HuH-7.5 (cell line): Measurements from ENCODE around the gene ST6GALNAC1.
"Not testable (repeated sequence)": the region's sequence is repeated elsewhere in the genome, so short reads cannot be mapped to it uniquely, and the experiment has no call there.

ENCODE experiments used
- DNase-seq: peaks from one replicate; pipeline ENCODE4 v3.0.0; 2011; ENCODE audit warnings: low spot score

ST6GALNAC1 gene

DNA sequence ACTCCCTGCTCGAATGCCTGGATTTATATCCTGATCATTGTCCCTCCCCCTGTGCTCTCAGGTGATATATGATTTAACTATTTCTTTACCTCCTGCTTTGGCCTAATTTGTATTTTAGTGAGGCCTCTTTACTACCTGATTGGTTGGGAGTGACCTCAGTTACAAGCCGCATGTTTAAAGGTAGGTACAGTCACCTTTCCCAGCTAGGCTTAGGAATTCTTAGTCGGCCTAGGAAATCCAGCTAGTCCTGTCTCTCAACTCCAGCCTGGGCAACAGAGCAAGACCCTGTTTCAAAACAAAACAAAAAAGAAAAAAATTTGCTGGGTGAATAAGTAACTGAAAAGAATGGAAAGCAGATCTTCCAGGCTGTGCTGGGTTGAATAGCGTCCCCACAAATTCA is 31.1 kb downstream of the ST6GALNAC1 start:
- no peak for DNase-seq

- no peak for DNase-seq
These were observed 31.8 kb downstream of the ST6GALNAC1 start for GRCh38 chr17:76611758-76612157.

DNA sequence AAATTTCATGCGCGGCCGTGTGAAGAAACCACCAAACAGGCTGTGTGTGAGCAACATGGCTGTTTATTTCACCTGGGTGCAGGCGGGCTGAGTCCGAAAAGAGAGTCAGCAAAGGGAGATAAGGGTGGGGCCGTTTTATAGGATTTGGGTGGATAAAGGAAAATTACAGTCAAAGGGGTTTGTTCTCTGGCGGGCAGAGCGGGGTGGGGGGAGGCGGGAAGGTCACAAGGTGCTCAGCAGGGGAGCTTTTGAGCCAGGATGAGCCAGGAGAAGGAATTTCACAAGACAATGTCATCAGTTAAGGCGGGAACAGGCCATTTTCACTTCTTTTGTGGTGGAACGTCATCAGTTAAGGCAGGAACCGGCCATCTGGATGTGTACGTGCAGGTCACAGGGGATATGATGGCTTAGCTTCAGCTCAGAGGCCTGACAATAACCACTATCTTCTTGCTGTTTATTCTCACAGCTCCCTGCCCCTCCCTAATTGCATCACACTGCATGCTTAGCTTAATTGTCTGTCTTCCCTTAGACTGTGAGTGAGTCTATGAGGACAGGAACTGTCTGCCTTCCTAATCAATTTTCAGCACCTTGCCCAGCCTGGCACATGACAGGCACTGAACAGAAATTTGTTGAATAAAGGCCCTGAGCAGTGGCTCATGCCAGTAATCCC is 32.3 kb downstream of the ST6GALNAC1 start:
- DNase-seq, result not testable (repeated sequence)

DNA sequence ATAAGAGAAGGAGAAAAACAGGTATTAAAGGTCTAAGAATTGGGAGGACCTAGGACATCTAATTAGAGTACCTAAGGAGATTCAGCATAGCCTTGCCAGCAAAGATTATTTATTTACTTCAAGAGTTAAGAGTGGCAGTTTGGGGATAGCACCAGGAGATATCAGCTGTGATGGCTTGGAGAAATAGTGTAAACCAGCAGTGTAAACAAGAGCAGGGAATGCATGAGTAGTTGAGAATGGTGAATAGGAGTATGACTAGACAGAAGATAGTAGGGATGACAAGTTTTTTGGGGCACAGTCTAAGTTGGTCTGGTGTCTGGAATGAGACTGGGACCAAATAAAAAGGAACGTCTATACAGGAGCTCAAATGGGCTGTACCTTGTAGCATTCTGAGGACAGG is 36.9 kb downstream of the ST6GALNAC1 start:
- not testable (repeated sequence) for DNase-seq

GRCh38 chr17:76601065-76601464 is 42.5 kb downstream of the ST6GALNAC1 start:
- DNase-seq, result no peak

DNA sequence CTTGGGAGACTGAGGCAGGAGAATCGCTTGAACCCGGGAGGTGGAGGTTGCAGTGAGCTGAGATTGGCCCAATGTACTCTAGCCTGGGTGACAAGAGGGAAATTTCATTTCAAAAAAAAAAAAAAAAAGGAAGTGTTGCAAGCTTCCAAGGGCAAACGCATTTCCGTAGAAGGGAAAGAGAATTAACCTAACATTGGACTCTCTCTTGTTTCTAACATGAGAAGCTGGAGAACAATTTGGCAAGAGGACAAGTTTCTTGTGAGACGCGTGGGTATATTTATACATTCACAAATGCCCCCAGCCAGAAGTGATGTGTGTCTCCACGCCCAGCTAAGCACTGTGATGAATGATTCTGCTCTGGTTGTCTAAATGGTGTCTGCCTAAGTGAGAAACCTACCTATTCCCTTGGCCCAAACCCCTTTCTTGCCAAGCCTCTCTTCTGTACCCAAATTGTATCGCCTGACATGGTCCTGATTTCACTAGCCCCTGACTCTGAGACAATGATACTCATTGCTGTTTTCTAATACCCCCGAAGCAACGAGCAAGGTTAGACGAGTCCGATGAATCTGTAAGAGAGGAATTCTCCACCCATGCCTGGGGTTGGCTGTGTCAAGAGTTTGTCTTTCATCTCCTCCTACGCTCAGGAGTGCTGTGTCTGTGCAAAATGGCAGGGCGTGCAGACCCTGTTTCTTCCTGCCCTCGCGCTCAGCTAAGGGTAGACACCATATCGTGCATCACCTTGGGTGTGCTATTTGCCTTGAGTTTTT is 43.7 kb downstream of the ST6GALNAC1 start:
- no peak for DNase-seq

GRCh38 chr17:76598004-76598439 is 45.5 kb downstream of the ST6GALNAC1 start:
- no peak for DNase-seq

DNA sequence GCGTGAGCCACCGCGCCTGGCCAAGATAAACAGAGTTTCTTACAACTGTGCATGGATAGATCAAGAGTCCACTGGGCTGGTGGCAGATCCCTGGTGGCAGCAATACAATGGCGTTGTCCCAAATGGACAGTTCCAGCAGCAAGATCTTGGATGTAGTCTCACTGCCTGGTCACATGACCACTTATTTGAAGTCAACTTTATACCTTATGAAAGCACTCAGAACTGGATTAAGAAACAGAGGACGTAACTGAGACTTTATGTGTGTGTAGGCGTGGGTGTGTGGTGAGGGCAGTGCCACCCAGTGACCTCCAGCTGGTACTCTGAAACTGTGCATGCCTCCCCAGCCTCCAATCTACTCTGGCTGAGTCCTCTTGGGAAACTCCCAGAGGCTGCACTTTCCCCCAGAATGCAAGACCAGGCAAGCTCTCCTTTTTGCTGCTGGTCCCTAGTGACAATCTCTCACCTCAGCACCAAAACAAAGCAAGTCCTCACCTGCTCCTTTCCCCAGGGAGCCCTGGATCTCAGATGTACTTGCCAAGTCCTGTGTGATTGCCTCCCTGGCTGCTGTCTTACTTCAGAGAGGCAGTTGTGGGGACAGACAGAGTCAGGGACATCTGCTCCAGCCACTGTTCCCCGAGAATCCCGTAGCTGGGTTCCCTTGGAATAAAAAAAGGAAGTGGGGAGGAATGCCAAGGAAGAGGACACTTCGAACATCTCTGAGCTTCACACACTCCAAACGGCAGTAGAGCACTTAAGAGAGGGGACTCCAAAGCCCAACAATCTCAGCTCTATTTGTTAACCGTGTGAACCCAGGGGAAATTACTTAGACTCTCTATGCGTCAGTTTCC is 46.2 kb downstream of the ST6GALNAC1 start:
- DNase-seq, result no peak

DNA sequence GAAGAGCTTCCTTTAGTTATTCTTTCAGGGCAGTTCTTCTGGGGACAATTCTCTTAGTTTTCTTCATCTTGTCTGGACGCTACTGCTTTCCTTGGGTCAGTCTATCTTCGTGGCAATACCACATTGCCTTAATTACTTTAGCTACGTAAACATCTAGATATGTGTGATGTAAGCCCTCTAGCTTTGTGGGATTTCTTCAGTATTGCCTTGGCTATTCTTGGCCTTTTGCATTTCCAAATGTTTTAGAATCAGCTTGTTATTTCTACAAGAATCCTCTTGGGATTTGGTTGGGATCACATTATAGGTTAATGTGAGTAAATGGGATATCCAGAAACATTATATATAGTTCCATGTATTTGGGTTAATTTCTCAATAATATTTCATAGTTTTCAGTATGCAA is 48.9 kb downstream of the ST6GALNAC1 start:
- DNase-seq, result no peak

GRCh38 chr17:76593959-76594358 is 49.6 kb downstream of the ST6GALNAC1 start:
- no peak for DNase-seq

DNA sequence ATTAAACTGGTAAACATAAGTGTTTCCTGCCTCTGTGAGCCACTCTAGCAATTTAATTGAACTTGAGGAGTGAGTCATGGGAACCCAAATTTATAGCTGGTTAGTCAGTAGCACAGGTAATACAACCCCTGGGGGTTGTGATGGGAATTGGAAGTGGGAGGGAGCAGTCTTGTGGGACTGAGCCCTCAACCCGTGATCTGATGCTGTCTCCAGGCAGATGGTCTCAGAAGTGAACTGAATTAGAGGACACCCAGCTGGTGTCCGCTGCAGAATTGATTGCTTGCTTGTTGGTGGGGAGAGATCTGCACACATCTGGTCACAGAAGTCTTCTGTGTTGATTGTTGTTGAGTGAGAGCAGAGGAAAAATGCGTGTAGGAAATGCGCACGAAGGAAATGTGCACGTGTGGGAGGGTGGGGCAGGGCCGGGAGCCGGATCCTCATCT is 50.2 kb downstream of the ST6GALNAC1 start:
- no peak for DNase-seq

GRCh38 chr17:76588182-76588581 is 55.4 kb downstream of the ST6GALNAC1 start:
- no peak for DNase-seq

- no peak for DNase-seq
These were observed 56.6 kb downstream of the ST6GALNAC1 start for GRCh38 chr17:76586741-76587487.

DNA sequence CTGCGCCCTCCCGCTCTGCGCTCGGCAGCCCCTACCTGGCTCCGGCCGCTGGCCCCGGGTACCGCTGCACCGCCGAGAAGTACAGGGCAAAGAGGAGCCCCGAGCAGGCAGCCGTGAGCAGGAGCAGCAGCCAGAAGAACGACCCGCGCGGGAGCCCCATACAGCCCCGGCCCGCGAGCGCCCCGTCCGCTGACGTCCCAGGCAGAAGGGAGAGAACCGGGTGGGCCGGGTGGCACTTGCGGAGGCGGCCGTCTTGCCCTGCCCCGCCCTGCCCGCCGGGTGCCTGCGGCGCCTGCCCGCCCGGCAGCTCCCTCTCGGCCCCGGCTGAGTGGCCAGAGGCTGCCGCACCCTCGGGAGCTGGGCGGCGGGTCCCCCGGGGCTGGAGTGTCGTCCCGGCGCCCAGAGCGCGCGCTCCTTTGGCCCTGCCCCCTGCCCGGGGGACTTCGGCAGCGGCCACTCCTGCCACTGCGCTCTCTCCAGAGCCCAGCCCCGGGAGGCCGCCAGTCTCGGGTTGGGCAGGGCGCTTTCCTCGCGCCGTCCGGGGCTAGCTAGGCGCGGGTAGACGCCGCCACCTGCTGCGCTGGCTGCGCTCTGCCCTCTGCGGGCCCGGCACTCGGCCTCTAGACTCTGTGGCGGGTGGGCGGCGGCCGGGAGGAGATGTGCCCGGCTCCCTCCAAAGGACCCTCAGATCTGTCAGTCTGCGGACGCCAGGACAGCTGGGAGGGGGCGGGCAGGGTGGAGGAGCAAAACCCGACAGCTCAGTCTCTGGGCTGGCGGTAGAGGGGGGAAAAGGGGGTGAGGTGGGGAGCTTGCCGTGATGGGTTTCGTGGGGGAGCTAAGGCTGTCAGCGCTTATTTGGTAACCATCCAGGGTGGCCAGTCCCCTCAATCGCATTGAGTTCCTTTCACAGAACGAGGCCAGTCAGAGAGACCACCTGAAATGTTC is 57.6 kb downstream of the ST6GALNAC1 start, which contains the start of gene ST6GALNAC2:
TSS of gene ST6GALNAC2 (minus strand) at position 212 of the 945 bp plus-strand sequence. CDS start at position 160, 52 bp downstream.
- DNase-seq, result peak; percentile 75

- no peak for DNase-seq
These were observed 58.4 kb downstream of the ST6GALNAC1 start for GRCh38 chr17:76585033-76585648.

- no peak for DNase-seq
These were observed 59.0 kb downstream of the ST6GALNAC1 start for GRCh38 chr17:76584427-76585032.

- DNase-seq, result no peak
These were observed 60.9 kb downstream of the ST6GALNAC1 start for GRCh38 chr17:76582660-76583059.

DNA sequence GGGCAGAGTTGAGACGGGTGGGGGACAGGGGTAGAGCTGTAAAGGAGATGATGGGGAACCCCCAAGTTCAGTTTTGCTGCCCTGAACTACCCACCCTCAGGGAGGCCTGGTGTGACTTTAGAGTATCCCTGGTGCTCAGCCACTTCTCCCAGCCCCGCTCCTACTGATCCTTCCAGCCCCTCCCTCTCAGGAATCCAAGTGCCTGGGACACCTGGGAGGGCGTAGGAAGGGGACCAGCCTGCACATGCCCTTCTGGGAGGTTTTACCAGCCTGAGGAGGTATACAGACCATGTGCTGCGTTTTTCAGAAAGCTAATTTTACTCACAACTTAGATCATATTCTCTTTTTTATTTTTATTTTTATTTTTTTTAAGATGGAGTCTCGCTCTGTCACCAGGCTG is 62.0 kb downstream of the ST6GALNAC1 start:
- no peak for DNase-seq

- DNase-seq, result no peak
These were observed 64.3 kb downstream of the ST6GALNAC1 start for GRCh38 chr17:76579281-76579680.

DNA sequence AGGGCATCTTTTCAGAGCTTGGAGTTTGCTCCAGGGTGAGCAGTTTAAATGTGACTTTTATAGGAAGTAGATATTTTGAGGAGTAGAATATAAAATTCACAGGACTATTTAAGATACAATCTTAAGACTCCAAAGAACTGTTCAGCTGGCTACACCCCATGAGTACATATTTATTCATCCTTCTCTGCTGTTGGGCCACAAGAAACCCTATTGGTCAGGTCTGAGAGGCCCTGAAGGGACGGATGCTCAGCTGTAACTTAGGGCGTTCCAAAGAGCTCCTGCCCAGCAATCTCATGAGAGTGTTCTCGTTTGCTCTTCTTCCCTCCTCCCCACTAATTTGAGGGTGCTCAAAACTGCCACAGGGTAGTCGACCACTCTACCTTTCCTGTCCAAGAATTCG is 65.2 kb downstream of the ST6GALNAC1 start:
- no peak for DNase-seq
